Measurements from ENCODE around the gene CALML4. TPM values are rescaled to one million over a fixed set of nuclear protein-coding genes. Genes with fewer than 3 reads are reported as not detected.

CALML4 gene
- total RNA-seq, 2 experiments from 2014 or later: 1.5 to 2.0 TPM

DNA sequence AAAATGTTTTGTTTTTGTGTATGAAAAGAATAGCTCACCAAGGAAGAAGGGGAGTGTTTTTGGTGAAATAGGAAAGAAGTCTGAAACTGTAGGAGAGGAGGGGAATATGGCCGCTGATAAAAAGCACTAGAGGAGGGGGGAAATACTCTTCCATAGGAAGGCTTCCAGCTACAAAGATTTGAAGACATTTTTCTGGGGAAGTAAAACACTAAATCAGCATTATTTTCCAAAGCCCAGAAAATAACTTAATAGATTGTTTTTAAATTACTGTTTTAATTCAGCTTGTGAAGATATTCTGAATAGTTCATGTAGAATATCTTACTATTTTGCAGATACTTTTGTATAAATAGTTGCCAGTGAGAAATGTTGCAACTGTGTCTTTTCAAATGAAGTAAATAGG is 54.9 kb downstream of the CALML4 start:
- peaks cover 23% of the 10 kb centered on the region for H3K4me1 Mint-ChIP-seq (ENCODE audit: low read depth)
- ChIA-PET CTCF (no interaction called here), POLR2A (interaction anchor here (0.7 kb wide), 1 partner anchor 139 kb away, joined by 3 read pairs; no protein-coding TSS in a partner anchor)
- H3K9me3 Mint-ChIP-seq: no peaks in the 10 kb centered on the region
- TF ChIP-seq, protein P1, sequence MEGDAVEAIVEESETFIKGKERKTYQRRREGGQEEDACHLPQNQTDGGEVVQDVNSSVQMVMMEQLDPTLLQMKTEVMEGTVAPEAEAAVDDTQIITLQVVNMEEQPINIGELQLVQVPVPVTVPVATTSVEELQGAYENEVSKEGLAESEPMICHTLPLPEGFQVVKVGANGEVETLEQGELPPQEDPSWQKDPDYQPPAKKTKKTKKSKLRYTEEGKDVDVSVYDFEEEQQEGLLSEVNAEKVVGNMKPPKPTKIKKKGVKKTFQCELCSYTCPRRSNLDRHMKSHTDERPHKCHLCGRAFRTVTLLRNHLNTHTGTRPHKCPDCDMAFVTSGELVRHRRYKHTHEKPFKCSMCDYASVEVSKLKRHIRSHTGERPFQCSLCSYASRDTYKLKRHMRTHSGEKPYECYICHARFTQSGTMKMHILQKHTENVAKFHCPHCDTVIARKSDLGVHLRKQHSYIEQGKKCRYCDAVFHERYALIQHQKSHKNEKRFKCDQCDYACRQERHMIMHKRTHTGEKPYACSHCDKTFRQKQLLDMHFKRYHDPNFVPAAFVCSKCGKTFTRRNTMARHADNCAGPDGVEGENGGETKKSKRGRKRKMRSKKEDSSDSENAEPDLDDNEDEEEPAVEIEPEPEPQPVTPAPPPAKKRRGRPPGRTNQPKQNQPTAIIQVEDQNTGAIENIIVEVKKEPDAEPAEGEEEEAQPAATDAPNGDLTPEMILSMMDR (IDR thresholded peaks at IDR 0.05): no peak
- Histone ChIP-seq H3K27me3 (ENCODE audit: control insufficient read depth in 1 of 2, insufficient read depth in 2 of 2, low read length in 2 of 2) (no peaks in the 10 kb centered on the region), H3K4me1 (ENCODE audit: insufficient read depth, low read length) (no peaks in the 10 kb centered on the region), H3K4me3 (ENCODE audit: low read length) (no peak overlapping the region), H3K27ac (ENCODE audit: low read depth in 1 of 2, low read length in 2 of 2) (no peak overlapping the region), H3K36me3 (ENCODE audit: insufficient read depth, low read length) (peaks cover 53% of the 10 kb centered on the region), H3K9me3 (ENCODE audit: control insufficient read depth in 1 of 2, insufficient read depth in 1 of 2, low read length in 2 of 2) (no peaks in the 10 kb centered on the region)
- H3K27me3 Mint-ChIP-seq: no peaks in the 10 kb centered on the region
- intact Hi-C loops (cut with DNase I, micrococcal nuclease): no loop called here
- no peak overlapping the region for H3K4me3 Mint-ChIP-seq
- H3K27ac Mint-ChIP-seq: no peak overlapping the region
- H3K36me3 Mint-ChIP-seq (ENCODE audit: low read depth): peaks cover 70% of the 10 kb centered on the region
- no peak for ATAC-seq (ENCODE audit: poor library complexity)
- no peak for DNase-seq

DNA sequence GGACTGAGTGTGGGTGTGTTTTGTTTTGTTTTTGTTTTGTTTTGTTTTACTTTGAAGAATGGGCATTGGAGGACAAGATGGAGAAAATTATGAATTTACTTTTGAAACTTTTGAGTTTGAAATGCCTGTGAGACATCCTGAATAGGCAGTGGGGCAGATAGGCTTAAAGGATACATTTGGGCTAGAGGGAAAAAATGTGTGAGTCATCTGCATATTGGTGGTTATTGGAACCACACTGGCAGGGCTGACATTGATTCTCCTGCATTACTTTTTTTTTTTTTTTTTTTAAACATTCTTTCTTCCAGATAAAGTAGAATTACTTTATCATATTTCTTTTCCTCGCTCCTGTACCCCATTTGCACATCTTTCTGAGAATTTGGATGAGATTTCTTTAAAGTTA is 56.1 kb downstream of the CALML4 start:
- POLR2A ChIA-PET: no interaction called here
- H3K4me3 Mint-ChIP-seq: no peak overlapping the region
- no peaks in the 10 kb centered on the region for H3K27me3 ChIP-seq (ENCODE audit: control insufficient read depth in 1 of 2, insufficient read depth in 2 of 2, low read length in 2 of 2)
- no peaks in the 10 kb centered on the region for H3K9me3 Mint-ChIP-seq
- CTCF ChIA-PET: no interaction called here
- H3K4me3 ChIP-seq (ENCODE audit: low read length): no peak overlapping the region
- H3K36me3 ChIP-seq (ENCODE audit: insufficient read depth, low read length): peaks cover 47% of the 10 kb centered on the region
- peaks cover 67% of the 10 kb centered on the region for H3K36me3 Mint-ChIP-seq (ENCODE audit: low read depth)
- DNase-seq: no peak
- peaks cover 27% of the 10 kb centered on the region for H3K4me1 Mint-ChIP-seq (ENCODE audit: low read depth)
- TF ChIP-seq, protein P1 (IDR thresholded peaks at IDR 0.05): no peak
- no peaks in the 10 kb centered on the region for H3K27me3 Mint-ChIP-seq
- no peaks in the 10 kb centered on the region for H3K9me3 ChIP-seq (ENCODE audit: control insufficient read depth in 1 of 2, insufficient read depth in 1 of 2, low read length in 2 of 2)
- no peaks in the 10 kb centered on the region for H3K4me1 ChIP-seq (ENCODE audit: insufficient read depth, low read length)
- peak overlapping the region; percentile 46 for H3K27ac Mint-ChIP-seq
- ATAC-seq (ENCODE audit: poor library complexity): no peak
- intact Hi-C loops (cut with DNase I, micrococcal nuclease): no loop called here
- no peak overlapping the region for H3K27ac ChIP-seq (ENCODE audit: low read depth in 1 of 2, low read length in 2 of 2)

- Mint-ChIP-seq H3K36me3 (ENCODE audit: low read depth) (peaks cover 67% of the 10 kb centered on the region), H3K4me3 (no peak overlapping the region), H3K4me1 (ENCODE audit: low read depth) (peaks cover 28% of the 10 kb centered on the region), H3K9me3 (no peaks in the 10 kb centered on the region), H3K27ac (peak overlapping the region; percentile 41), H3K27me3 (no peaks in the 10 kb centered on the region)
- TF ChIP-seq, protein P1 (IDR thresholded peaks at IDR 0.05): no peak
- ChIA-PET CTCF (no interaction called here), POLR2A (no interaction called here)
- DNase-seq (no peak), ATAC-seq (ENCODE audit: poor library complexity) (no peak)
- Histone ChIP-seq H3K36me3 (ENCODE audit: insufficient read depth, low read length) (peaks cover 37% of the 10 kb centered on the region), H3K27me3 (ENCODE audit: control insufficient read depth in 1 of 2, insufficient read depth in 2 of 2, low read length in 2 of 2) (no peaks in the 10 kb centered on the region), H3K27ac (ENCODE audit: low read depth in 1 of 2, low read length in 2 of 2) (no peak overlapping the region), H3K4me1 (ENCODE audit: insufficient read depth, low read length) (no peaks in the 10 kb centered on the region), H3K4me3 (ENCODE audit: low read length) (no peak overlapping the region), H3K9me3 (ENCODE audit: control insufficient read depth in 1 of 2, insufficient read depth in 1 of 2, low read length in 2 of 2) (no peaks in the 10 kb centered on the region)
- intact Hi-C loops (cut with DNase I, micrococcal nuclease): no loop called here
Observed at GRCh38 chr15:68148039-68148438, 57.1 kb downstream of the CALML4 start.
